HG02840 (cell line): ENCODE results near the gene GRB10.

Experiments used
- ATAC-seq: cut with Tn5 transposase; IDR thresholded peaks from one replicate; pipeline ENCODE4 v1.9.1; 2021; ENCODE audit warnings: mild to moderate bottlenecking, moderate library complexity, moderate number of reproducible peaks; ENCODE audit not compliant: unreplicated experiment, low FRiP score

GRB10 gene

DNA sequence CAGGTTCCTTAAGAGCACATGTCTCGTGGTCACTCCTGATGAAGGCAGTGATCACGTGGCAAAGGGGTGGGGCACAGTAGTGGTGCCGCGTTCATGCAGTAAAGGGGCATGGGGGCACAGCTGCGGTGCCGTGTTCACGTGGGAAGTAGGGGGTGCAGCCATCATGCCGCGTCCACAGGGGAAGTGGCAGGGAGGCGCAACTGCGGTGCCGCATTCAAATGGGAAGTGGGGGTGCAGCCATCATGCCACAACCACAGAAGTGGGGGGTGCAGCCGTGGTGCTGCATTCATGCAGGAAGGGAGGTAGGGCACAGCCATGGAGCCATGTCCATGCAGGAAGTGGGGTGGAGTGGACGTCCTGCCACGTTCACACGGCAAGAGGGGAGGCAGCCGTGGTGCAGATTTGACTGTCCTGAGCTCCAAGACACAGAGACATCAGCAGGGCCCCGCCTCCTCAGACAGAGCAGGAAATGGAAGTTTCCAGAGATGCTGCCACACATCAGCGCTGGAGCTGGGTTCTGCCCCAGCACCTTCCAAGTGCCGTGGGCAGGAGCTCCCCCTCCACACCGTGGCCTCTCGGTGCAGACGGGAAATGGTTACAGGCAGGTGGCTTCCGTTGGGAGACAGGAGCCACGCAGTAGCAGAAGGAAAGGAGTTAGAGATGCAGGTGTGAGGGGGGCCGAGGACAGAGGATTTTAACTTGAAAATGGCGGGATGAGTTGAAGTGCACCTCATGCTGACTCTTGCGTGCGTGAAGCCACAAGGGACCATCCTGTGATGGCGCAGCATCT is 122.5 kb downstream of the GRB10 start:
- ATAC-seq: no peak

DNA sequence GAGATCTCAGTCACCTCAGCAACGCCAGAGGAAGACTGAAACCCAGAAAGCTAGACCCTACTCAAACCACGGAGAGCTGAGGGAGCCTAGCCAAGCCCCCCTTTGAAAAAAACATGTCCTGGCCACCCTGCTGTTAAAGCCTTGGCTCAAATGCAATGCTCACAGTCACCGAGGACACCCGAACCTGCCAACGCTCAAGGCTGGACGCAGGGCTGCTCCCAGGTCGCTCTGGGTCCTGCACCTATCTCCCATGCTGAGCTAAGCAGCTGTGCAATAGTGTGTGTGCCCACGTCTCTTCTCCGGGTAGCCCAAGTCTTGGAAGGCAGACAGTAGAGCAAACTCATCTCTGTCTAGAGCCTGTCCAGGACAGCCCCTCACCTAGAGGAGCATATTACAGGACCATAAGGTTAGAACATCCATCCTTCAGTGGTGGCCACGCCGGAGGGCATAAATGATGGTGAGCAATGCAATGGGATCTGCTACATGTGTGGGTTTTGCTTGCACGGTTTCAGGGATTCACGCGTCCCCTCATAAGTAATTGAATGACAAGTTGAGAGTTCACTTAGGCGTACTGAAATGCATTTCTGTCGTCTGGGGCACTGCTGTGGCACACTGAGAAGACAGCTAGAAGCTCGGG is 123.2 kb downstream of the GRB10 start:
- ATAC-seq: no peak

DNA sequence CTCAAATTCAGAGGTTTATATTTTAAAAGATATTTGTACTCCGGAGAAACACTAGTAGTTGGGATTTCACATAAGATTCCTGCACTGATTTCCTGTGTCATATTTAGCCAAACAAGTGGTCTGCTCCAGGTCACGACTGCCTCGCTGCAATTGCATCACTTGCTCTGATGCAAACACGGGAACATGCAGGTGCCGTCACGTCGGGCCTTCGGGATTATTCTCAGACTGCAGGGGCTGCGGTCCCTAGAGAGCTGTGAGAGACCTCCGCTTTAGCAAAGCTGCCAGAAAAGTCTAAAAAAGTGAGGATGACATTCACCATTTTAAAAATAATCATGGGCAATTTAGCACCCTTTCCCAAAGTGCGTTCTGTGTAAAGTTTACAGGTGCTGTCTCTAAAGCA is 124.0 kb downstream of the GRB10 start:
- no peak for ATAC-seq

DNA sequence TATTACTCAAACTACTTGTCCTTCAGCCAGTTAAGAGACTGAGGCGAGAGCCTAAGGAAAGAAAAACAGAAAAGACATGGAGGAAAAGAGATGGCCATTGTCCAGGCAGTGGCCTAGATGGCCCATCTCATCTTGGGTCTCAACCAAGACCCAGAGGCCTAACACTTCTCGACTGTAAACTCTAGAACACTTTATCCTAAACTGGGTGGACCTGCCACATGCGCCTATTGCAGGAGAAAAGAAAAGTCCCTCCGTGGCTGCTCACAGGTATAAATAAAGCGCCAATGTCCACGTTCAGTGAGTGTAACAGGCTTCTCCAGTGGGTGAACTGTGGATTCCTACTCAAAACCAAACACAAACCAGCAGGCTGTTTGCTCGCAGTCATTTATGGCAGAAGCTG is 124.8 kb downstream of the GRB10 start:
- no peak for ATAC-seq

DNA sequence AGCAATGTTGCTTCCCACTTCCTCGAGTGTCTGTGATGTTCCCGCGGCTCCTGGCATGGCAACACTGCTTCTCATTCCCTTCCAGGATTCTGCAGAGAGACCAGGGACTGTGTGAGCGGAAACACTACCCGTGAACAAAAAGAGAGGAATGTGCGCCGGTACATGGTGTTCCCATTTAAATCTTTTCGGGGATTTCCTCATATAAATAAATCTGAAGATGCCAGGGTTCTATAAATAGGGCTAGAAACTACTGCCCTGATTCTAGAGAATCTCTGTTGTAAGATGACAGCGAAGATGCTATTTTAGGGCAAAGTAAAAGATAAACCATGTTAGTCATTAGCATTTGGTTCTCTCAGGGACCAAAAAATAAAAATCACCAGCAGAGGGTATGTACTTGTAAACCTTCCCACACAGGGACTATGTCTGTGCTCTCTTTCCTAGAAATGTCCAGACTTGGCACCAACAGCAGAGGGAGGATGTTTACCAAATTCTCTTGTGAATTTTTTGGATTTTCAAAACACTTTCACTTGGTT is 125.3 kb downstream of the GRB10 start:
- no peak for ATAC-seq

DNA sequence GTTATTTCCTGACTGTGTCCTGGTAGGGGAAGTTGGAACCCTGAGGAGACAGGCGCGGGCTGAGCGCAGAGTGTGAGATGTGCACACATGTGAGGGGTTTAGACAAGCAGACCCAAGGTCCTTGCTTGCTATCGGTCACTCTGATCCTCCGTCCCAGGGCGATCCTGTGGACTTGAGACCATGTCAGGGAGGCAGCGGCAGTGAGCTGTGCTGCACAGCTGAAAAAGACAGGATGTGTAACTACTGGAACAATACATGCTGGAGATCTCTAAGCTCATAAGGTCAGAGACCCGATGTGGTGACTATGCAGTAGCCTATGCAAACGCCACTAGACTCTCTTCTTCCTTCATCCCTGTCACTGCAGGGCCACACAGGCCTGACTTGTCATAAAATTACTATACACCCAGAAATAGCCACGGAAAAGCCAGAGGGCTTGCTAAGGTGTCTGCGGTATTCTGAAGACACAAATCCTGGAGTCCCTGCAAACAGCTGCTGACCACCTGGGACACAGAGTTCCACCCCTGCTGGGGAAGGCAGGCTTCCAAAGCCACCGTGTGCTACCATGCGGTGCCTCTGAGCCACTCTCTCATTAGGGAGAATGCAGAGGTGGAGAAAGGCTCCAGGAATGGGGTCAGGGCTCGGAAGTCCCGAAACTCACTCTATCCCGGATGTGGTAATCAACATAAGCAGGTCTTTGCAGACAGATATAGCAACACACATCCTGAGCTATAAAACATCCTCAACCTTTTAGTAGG is 126.4 kb downstream of the GRB10 start:
- no peak for ATAC-seq

DNA sequence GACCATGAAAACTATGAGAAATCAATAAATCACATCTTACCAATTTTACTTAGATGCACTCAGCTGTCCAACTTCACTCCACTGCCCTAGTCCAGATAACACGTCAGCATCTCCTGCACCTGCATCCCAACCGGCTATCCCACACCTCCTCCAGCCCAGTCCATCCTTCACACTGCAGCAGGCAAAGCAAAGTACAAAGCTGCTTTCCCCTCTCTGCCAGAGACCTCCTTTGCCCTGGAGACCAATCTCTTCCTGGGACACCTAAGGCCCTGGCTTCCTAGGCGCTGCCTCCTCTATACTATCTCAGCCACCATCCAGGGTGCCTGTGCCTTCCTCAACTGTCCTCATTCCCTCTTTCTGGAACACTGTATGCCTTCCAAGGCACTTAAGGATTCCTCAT is 127.2 kb downstream of the GRB10 start:
- no peak for ATAC-seq

DNA sequence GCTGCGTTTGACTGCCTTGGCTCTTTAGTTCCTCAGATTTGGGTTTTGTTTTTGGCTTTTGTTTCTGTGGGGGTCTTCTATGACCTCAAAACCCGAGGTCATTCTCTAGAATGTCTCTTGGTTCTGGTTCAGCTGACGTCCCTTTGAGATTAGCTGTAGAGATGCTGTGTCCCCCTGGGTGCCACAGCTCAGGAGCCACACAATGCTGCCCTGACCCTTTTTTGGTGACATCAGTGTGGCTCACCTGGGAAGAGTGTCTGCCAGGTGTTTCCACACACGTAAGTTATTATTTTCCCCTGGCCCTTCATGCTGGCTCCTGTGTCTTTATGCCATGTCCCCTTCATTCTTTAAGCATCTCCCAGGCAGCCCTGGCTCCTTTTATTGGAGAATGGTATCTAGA is 127.7 kb downstream of the GRB10 start:
- no peak for ATAC-seq

DNA sequence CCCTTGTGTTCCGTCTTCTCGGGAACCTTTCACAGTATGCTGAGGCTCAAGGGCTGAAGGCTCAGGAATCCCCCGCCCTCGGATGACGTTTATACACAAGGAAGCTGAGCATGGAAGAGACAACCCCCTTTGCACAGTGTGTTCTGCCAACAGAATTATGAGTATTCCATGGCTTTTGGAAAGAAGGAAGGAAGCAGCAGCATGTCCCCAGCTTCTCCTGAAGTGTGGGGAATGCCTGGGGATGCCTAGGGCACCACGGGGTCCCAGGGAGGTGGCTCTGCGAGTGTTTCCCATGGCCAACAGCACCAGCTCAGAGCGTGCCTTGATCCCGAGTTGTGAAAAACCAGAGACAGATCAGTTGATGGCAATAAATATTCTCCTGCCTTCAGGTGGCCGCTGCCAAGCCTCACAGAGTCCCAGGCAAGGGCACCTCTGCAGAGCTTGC is 128.7 kb downstream of the GRB10 start:
- no peak for ATAC-seq

DNA sequence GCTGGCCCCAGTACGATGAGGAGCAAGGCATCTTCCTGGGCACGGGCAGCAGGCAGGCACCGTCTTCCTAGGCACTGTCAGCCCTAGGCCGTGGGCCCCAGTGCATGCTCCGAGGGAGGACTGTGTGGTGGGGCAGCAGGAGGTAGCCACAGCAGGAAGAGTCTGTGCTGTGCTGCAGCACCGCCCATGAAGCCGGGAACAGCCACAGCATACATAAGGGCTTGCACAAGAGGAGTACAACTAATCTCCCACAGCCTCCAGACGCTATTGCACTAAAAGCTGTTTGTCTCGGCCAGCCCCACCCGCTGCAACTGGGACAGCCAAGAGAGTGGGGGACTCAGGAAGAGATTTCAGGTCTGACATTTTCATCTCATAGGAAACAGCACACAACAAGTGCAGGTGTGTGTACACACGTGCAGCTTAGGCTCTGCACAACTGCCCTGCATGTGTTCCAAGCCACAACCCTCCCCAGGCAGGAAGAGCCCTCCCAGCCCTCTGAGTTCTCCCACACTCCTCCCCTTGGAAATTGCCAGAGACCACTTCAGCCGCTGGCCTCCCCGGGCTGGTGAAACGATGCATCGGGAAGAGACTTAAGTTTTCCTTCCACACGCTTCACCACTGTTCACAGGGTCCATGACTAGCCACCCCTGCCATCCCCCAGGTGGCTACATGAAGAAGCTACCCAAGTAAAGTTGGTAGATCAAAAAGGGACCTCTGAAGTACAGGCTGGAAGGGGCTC is 129.4 kb downstream of the GRB10 start:
- ATAC-seq: no peak

DNA sequence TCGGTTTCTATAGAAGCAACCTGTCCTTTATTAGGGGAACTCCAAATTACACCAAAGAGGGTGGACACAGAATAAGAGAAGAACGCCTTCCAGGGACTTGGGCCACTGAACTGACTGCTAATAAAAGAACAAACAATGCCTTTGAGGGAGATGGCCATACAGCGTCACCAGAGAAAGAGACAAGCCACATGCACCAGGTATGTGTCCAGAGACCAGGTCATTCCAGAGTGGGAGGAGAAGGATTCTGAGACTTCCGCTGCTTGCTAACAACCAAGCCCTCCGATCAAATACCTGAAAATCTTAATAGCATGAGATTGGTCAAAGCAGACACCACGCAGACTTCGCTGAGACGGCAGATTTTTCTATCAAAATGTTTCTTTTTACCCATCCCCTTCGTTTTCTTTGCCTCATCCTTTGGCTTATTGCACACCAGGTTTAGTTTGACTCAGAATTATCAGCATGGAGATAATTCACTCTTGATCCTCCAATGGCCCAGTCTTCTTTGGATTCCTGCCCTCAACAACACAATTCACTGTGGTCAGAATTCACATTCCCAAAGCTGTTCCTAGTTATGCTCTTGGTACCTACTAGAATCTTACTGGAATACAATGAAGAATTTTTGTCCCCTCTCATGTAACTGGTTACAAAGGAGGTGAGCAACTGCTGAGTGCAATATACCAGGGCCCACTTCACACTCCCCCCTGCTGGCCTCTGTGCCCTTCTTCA is 130.1 kb downstream of the GRB10 start:
- ATAC-seq: no peak

DNA sequence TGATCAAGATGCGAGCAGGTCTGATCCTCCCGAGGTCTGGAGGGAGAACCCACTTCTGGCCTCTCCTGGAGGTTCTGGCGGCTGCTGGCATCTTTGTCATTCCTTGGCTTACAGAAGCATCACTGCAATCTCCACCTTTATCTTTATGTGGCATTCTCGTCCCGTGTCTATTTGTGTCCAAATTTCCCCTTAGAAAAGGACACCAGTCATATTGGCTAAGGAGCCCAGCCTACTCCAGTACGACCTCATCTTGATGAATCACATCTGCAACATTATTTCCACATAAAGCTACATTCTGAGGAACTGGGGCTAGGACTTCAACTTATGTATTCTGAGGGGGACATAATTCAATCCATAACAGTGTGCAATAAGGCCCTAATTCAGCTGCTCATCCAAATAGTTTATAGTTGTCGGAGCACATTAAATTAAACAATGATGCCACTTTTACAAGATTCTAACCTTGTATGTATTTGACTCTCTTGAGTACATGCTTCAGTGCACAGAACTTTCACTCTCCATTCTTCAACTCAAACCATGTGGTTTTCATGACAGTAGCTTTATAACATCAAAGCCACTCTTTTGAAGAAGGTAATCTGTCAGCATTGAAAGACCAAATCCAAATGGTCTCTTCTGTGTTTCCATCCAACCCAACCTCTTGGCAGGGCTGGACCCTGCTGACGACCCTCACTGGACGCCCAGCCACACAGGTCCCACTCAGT is 131.3 kb downstream of the GRB10 start:
- ATAC-seq: no peak

DNA sequence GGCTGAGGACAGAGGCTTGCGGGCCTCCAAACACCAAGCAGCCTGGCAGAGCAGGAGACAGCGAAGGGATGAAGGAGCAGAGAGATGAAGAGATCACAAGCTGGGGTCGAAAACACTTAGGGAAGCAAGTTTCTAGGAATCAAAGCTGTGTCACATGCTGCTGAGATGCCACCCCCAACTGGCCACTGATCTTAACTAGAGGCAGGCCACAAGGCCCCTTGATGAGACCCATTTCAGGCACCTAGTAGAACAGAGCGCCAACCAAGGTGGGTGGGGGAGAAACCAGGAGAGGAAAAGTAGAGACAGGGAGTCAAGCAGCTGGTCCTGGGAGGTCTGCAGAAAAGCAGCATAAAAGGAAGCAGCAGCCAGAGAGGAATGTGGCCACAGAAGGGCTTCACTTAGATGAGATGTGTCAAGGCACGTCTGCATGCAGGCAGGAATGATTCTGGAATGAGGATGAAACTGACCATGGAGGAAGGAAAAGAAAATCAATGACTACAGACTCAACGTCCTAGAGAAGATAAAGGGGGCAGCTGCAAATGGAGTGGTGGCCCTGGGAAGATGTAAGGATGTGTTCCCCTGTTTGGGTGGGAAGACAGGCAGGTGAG is 132.5 kb downstream of the GRB10 start:
- no peak for ATAC-seq

DNA sequence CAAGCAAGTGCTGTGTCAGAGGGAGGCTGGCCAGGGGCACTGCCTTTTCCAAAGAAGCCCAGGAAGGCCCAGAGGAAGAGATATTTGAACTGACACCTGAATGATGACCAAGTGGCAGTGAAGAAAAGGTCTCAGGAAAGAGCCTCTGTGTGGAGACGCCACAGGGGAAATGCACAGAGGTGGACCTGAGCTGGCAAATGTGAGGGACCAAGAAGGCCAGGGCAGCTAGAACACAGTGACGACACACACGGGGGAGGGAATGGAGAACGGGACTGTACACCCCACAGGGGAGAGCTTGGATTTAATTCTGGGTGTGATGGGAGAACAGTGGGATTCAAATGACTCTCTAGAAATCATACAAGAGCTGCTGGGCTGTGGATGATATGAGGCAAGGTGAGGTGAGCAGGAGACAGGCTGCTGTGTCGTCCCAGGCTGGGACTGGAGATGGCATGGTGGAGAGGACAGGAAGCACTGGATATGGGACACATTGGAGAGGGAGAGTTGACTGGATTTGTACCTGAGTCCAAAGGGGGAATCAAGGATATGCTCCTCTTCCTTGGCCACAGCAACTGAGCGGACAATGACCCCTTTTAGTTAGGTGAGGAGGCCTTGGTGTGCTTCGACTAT is 133.3 kb downstream of the GRB10 start:
- no peak for ATAC-seq

DNA sequence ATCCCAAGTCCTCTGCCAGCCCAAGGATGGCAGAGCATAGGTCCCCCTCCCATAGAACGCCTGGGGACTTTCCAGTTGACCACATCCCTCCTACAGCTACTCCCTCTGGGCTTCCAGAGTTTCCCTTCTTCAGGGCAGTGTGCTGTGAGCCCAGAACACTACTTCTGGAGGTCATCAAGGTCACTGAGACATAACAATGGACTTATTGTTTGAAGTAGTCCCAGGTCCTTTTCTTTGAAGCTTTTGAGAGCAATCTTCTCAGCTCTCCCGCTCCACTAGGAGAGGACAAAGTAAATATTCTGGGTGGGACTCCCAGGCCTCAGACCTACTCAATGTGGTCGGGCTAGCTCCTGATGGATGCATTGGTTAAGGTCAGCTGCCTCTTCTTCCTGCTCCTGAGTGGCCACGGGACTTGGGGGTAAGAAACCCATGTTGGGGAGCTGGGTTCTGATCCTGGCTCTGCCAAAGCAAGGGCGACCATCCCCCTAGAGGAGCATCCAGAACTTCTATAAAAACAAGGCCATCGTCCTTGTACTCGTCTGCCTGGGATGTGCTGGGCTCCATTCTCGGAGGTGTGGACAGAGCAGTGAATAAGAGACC is 134.0 kb downstream of the GRB10 start:
- ATAC-seq: no peak

DNA sequence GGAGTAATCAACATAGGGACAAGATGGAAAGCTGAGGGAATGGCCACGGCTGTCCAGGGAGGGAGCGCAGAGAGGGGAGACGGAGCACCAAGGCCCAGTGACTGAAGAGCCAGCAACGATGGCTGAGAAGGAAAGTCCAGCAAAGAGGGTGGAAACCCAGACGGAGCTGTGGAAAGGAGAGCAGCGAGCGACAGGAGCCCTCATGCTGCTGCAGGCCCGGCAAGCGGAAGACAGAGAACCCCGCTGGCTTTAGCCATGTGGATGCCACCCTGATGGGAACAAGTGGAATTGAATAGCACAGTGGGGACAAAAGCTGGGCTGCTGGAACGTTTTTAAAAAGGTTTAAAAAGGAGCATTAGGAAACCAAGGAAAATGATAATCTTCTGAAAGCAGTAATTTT is 134.6 kb downstream of the GRB10 start:
- no peak for ATAC-seq

DNA sequence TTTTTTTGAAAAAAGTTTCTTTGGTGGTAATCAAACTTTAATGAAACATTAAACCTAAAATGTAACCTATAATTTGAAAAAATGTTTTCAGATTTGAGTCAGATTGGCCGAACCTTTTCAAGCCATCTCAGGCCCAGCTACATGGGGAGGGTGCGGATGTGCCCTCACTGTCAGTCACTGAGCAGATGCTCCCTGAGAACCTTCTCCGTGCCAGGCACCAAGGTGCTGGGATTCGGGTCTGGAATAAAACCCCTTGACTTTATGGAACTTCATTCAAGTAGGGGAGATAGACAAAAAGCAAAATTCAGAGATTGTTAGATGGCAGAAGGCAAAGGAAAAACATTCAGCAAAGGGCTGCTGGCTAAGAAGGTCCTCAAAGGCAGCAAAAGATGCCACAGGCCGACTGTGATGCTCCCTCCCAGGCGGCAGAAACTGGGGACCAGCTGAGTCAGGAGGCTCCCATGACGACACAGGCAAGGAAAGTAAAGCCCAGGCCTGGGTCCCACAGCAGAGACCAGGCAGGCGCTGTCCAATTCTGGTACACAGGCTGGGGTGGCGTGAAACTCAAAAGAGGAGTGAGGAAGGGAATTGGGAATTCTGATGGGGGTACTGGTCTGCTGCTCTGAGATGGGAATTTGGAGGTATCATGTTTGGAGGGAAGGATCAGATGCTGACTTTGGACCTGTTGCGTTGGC is 135.3 kb downstream of the GRB10 start:
- ATAC-seq: no peak
